ENCODE results near the gene HERPUD2.

HERPUD2 gene

DNA sequence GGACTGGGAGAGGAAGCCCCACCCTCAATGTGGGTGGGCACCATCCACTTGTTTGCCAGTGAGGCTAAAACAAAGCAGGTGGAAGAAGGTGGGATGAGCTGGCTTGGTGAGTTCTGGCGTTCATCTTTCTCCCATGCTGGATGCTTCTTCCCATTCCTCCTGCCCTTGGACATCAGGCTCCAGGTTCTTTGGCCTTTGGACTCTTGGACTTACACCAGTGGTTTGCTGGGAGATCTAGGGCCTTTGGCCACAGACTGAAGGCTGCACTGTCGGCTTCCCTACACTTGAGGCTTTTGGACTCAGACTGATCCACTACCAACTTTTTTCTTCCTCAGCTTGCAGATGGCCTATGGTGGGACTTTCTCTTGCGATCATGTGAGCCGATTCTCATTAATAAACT is 106.3 kb downstream of the HERPUD2 start:
- TF ChIP-seq TAF1 (IDR thresholded peaks at IDR 0.05; ENCODE audit: low read depth) = no peak
- TF ChIP-seq ZBTB7A (IDR thresholded peaks at IDR 0.05; ENCODE audit: low read depth) = no peak
- TF ChIP-seq CEBPB (IDR thresholded peaks at IDR 0.05) = no peak
- no peak for TF ChIP-seq TEAD4 (IDR thresholded peaks at IDR 0.05)
- no peak for TF ChIP-seq RAD21 (IDR thresholded peaks at IDR 0.05; ENCODE audit: low read depth)
- no peak for TF ChIP-seq YY1 (IDR thresholded peaks at IDR 0.05; ENCODE audit: low read depth)
- TF ChIP-seq FOXM1 (IDR thresholded peaks at IDR 0.05; ENCODE audit: borderline replicate concordance, low read depth) = no peak
- no peak for TF ChIP-seq EP300 (IDR thresholded peaks at IDR 0.05; ENCODE audit: borderline replicate concordance)
- TF ChIP-seq REST (IDR thresholded peaks at IDR 0.05; ENCODE audit: low read depth) = no peak
- TF ChIP-seq, protein P1, sequence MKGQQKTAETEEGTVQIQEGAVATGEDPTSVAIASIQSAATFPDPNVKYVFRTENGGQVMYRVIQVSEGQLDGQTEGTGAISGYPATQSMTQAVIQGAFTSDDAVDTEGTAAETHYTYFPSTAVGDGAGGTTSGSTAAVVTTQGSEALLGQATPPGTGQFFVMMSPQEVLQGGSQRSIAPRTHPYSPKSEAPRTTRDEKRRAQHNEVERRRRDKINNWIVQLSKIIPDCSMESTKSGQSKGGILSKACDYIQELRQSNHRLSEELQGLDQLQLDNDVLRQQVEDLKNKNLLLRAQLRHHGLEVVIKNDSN (IDR thresholded peaks at IDR 0.05) = no peak

GRCh38 chr7:35584990-35585389 is 109.9 kb downstream of the HERPUD2 start:
- TF ChIP-seq, protein P1 (IDR thresholded peaks at IDR 0.05) = no peak
- TF ChIP-seq YY1 (IDR thresholded peaks at IDR 0.05; ENCODE audit: low read depth) (no peak), FOXM1 (IDR thresholded peaks at IDR 0.05; ENCODE audit: borderline replicate concordance, low read depth) (no peak), TEAD4 (IDR thresholded peaks at IDR 0.05) (no peak), MAX (IDR thresholded peaks at IDR 0.05) (no peak), ZBTB7A (IDR thresholded peaks at IDR 0.05; ENCODE audit: low read depth) (no peak), TCF12 (IDR thresholded peaks at IDR 0.05; ENCODE audit: low read depth) (no peak), CEBPB (IDR thresholded peaks at IDR 0.05) (no peak), NFIC (IDR thresholded peaks at IDR 0.05) (no peak)

Data from Ishikawa (cell line).